Bladder microvascular endothelial cell (primary cell): ENCODE measurements around the gene EIF2D. TPM values are rescaled to one million over a fixed set of nuclear protein-coding genes. Genes with fewer than 3 reads are reported as not detected.

Experiments used
- total RNA-seq: library from RNA; depleted of rRNA; stranded (reverse); fragments of >200 nt; gene quantifications from 2 replicates; pipeline ENCODE4 v1.2.3, GENCODE V29; 2014

Gene EIF2D
- 39.3 and 61.5 TPM in 2 replicates for total RNA-seq

GRCh38 chr1:206612129-206612876 lies at the start of gene EIF2D:
Gene EIF2D, minus strand, starts transcription at chr1:206612465. Its CDS starts 123 bp downstream, at chr1:206612342.

DNA sequence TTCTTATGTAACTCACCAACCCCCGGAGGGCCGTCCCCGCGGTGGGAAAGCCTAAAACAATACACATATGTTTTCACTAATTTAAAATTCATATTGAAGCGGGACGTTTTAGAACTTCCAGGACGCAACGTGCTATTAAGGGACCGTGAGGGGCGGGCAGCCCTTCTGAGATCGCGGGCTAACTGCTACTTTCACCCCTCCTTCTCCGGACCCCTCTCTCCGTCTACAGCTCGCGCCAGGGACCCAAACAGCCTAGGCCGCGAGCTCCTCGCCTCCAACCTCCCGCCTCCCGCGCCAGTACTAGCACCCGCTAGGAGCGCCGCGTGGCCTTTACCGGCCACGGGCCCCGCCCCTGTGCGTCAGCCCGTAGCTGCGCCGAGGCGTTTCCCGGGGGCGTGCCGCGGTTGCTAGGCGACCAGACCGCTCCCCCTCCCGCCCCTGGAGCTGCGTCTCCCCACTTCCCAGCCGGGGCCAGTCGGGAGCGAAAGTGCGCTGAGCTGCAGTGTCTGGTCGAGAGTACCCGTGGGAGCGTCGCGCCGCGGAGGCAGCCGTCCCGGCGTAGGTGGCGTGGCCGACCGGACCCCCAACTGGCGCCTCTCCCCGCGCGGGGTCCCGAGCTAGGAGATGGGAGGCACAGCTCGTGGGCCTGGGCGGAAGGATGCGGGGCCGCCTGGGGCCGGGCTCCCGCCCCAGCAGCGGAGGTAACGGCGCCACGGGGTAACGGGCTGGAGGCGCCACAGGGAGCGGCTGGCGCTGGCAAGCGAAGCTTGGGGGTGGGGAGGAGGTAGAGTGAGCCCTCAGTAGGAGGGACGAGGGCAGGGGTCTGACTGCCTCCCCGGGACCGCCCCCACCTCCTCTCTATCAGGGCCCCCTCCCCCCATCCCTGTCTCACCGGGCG lies 23.1 kb upstream of the EIF2D start, which contains the start of gene DYRK3:
Gene DYRK3, plus strand, starts transcription at position 457 of the 898 bp plus-strand sequence. Its CDS starts 168 bp downstream, at position 625.

Other genes with a start within 250 kb of the EIF2D start
- gene IKBKE, start 142.0 kb downstream of the EIF2D start, total RNA-seq, result 6.5 and 35.0 TPM in 2 replicates
- gene RASSF5, start 104.9 kb downstream of the EIF2D start, total RNA-seq, result 0.06 and 0.16 TPM in 2 replicates
- 9.2 and 9.3 TPM in 2 replicates for gene DYRK3, start 23.1 kb upstream of the EIF2D start, total RNA-seq
- 22.5 and 48.8 TPM in 2 replicates for gene MAPKAPK2, start 72.4 kb upstream of the EIF2D start, total RNA-seq
- not detected in 2 replicates for gene IL19, start 158.3 kb upstream of the EIF2D start, total RNA-seq
- not detected in 2 replicates for gene IL10, start 160.0 kb upstream of the EIF2D start, total RNA-seq